Left ventricle myocardium superior (tissue), 1 donor: ENCODE measurements around the gene SLC22A23. TPM values are rescaled to one million over a fixed set of nuclear protein-coding genes. Genes with fewer than 3 reads are reported as not detected.

Experiments used
- ATAC-seq: fragments of 200-7000 bp; cut with Tn5 transposase; one replicate; pipeline ENCODE4 v1.9.1; 2020; ENCODE audit warnings: mild to moderate bottlenecking, moderate library complexity
- DNase-seq: peaks from one replicate; pipeline ENCODE4 v3.0.0-alpha.2; 2020
- intact Hi-C: fragments of 100-400 bp; cut with micrococcal nuclease; formaldehyde crosslinking; loops from one replicate; pipeline ENCODE4 v1.11.0; 2022
- total RNA-seq: library from RNA; stranded (reverse); fragmentation: NEBNext Ultra II Directional; extraction: Animal tissue kit (Norgen Biotek cat#: 25700); gene quantifications from one replicate; pipeline ENCODE4 v1.2.1, GENCODE V29; 2021
- donor health status: DM: no; HTN: yes; CAD: no; lungs with severe emphysema.

The SLC22A23 gene
- total RNA-seq, 1 donor from 2014 or later: 7.1 TPM

DNA sequence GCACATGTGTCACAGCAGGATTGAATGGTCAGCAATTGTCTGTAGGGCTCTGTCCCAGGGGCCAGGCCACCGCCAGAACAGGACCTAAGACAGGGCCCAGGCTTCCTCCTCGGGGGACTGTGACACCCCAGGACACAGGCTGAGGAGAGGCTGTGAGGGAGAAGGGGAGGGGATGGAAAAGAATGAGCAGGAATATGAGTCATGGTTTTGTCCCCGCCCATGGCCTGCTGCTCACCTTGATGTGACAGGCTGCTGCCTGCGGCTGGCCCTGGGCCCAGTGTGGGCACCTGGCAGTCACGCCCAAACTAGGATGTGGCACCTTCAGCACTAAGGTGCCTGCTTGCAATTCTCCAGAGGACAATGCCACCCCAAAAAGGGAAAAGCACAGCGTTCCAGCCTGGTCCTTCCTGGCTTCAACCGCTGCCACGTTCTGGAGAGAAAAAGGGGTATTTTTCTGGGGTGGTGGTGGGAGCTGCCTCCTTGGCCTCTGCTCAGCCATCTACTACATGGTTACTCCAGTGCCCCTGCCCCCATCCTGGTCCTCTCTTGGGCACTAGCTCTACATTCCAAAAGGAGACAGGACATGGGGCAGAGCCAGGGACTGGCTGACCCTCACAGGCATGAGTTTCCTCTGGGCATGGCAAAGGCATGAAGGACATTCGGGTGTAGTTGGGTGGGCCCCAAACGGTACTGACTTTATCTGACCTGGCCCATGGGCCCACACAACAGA, 93.4 kb downstream of the SLC22A23 start:
- ATAC-seq: peak; percentile 75
- DNase-seq: no peak
- intact Hi-C loops: no loop called here

DNA sequence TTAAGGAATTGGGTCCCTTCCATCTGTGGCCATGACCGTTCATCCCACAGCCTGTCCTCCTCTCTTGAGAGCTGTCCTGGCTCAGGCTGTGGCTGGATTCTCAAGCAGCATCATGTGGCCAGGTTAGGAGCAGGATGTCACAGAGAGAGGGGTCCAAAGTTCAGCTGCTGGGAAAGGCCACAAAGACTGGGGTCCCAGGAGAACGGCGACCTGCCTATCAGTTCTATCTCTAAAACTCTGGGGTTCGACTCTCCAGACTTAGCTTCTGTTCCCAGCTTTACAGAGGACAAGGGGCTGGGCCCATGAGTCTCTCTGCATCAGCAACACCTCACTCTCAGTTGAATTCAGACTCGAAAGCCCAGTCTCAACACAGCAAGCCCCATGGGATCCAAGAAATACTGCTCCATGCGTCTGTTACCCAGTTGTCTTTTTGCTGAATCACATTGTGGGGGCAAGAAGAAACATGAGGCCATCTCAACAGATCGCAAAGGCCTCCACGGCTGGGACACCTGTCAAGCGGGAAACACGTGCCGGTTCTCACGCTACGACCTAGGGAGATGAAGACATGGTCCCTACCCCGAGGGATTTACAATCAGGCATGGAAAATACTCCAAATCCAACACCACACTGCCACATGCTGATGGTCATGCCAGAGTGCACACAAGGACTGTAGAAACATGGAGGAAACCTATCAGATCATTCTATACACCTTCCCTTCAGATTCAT, 95.4 kb downstream of the SLC22A23 start:
- intact Hi-C loops: no loop called here
- DNase-seq: no peak
- no peak for ATAC-seq

DNA sequence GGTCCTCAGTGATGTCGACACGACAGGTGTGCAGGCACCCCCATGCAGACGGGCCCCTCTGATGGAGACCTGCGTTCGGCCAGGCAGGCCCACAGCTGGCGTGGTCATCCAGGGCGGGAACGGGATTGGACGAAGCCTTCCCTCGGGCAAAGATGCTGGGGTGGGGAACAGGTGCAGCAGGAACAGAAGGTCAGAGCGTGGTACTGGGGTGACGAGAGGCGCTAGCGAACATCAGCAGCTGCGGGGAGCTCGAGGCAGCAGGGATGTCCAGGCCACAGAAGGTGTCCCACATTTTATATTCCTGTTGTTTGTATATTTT, 96.2 kb downstream of the SLC22A23 start:
- intact Hi-C loops: no loop called here
- DNase-seq: no peak
- no peak for ATAC-seq

DNA sequence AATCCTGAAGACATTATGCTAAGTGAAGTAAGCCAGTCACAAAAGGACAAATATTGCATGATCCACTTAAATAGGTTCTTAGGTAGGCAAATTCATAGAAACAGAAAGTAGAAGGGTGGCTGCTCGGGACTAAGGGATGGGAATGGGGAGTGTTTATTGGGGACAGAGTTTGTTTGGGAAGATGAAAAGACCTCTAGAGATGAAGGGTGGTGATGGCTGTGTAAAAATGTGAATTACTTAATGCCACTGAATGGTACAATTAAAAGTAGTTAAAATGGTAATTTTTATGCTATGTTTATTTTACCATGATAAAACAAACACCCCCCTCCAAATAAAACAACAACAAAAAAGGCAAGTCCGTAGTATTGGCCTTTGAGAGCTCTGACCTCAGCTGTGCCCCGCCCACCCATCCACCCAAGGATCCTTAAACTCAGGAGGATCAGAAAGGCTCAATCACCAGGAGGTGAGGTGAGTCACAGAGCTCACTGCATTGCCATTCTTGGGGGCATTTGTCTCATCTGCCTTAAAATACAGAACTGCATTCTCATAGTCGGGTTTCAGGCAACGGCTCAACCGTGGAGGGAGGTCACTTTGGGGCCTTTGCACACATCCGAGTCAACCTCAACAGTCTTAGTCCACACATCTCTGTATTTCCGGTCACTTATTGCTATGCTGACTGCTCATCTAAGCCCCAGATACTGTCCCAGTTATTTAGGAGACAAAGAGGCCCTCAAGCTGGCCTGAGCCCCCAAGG, 96.7 kb downstream of the SLC22A23 start:
- ATAC-seq: no peak
- intact Hi-C loops: no loop called here
- no peak for DNase-seq

- no peak for DNase-seq
- no peak for ATAC-seq
- intact Hi-C loops: no loop called here
These were observed 97.6 kb downstream of the SLC22A23 start for GRCh38 chr6:3359101-3359752.

DNA sequence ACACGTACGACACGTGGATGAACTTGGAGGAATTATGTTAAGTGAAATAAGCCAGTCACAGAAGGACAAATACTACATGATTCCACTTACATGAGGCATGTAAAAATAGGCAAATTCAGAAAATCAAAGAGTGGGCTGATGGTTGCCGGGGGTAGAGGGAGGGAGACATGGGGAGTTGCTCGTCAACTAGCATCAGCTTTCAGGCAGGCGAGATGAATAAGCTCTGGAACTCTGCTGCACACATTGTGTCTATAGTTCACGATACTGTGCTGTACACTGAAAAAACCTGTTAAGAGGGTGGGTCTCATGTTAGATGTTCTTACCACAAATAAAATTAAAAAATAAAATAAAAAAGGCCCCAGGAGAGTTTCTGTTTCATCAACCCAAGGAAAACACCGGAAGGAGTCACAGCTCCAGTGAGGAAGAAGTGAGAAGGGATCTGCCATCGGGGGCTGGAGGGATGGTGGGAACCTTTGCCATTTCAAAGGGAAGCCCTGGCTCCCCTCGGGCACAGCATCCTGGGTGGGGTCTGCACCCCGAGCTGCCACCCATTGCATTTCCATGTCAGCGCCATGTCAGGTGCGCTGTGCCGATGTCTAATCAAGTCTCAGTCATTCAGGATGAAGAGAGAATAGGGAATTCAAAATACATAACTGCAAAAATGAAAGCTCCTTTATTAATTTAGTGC, 98.3 kb downstream of the SLC22A23 start:
- intact Hi-C loops: no loop called here

DNA sequence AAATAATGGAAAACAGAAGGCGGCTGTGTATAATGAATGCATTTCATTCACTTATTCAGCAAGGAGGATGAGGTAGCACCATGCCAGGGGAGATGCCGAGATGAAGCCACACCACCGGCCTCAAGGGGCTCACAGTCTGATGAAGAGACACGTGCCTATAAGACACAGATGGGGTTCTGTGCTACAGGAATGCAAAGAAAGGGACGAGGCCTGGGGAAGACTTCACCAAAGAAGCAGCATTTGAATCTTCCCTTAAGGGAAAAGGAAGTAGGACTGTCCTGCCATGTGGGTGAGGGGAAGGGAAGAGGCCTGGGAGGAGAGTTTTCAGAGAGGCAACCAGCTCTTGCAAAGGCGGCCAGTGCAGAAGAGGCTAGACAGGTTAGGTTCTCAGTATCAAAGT, 99.2 kb downstream of the SLC22A23 start:
- DNase-seq: no peak
- no peak for ATAC-seq
- intact Hi-C loops: no loop called here

More for the DNA sequence above, 98.3 kb downstream of the SLC22A23 start:
- DNase-seq (no peak), ATAC-seq (no peak)

DNA sequence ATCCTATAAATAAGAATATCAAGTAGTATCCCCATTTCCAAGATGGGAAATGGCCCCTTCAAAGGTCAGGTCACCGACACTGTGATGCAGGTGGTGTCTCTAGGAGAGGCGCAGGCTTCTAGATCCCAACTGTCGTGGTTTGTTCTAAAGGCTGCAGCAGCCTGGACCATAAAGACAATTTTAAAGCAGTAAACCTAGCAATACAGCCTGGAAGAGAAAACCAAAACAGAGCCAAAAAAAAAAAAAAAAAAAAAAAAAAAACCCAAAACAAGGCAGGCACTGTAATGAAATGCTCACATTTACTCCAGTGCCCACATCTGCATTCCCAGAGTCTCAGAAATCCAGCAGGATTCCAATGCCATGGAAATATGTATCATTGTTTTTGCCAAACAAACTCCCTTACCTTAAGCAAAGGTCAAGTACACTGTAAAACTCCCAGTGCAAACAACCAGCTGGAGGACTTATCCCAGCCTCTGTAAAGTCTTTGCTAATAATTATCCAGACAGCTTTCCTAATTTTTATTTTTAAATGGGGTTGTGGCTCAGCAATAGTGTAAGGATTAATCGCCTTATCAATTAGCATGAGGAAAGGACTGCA, 99.9 kb downstream of the SLC22A23 start:
- intact Hi-C loops: no loop called here
- DNase-seq (no peak), ATAC-seq (peak; percentile 11)

- DNase-seq: peak; percentile 68
These were observed 100.6 kb downstream of the SLC22A23 start for GRCh38 chr6:3356056-3356823.

GRCh38 chr6:3355358-3356055, 101.3 kb downstream of the SLC22A23 start:
- intact Hi-C loops: no loop called here
- ATAC-seq (peak; percentile 61), DNase-seq (peak; percentile 52)

More at GRCh38 chr6:3356056-3356823, 100.6 kb downstream of the SLC22A23 start:
- intact Hi-C loops: no loop called here
- peak; percentile 81 for ATAC-seq

- intact Hi-C loops: no loop called here
- no peak for DNase-seq
- ATAC-seq: no peak
These were observed 101.9 kb downstream of the SLC22A23 start for GRCh38 chr6:3355011-3355357.

DNA sequence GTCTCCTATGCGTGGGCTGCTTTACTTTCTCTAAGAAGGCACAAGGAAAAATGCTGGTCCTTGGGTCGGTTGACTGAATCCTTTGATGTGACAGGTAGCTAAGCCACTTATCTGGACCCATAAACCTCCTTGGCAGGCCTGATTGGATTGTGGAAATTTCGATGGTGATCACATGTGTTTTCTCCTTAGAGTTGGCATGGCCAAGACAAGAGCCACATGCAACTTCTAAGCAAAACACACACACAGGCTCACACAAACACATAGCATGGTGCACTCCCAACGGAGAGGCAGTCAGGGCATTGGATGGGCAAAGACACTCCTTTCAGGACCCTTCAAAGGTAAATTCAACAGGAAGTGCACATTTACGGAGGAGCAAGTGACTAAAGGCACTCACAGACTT, 102.9 kb downstream of the SLC22A23 start:
- ATAC-seq (no peak), DNase-seq (no peak)
- intact Hi-C loops: no loop called here

DNA sequence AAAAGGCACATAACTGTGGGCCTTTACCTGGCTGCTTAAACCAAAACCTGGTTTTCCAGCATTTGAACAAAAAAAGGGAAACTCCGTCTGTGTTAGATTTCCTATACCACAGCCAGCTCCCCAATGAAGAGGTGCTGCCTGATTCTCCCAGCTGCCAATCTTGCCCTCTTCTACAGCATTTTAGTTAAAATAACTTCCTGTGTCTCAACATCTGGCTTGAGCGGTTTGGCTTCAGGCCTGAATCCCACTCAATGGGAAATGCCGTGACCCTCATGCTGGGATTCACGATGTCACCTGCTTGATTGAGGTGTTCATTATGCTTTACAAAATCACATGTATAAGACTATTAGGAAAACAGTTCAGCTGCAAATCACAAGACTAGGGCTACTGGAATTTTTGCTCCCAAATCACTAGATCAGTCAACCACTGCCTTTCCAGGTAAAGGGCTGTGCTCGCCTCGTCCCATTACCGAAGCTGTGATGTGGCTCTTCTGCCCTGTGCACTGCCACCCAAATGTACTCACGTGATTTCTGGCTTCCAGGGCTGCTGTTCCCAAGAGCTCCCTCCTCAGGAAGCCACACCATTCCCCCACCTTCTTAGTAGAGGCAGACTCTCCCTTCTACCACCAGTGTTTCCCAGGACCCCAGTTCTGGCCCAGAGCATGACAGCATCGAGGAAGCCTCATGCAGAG, 103.5 kb downstream of the SLC22A23 start:
- DNase-seq (no peak), ATAC-seq (no peak)
- intact Hi-C loops: no loop called here

GRCh38 chr6:3352678-3353077, 104.2 kb downstream of the SLC22A23 start:
- DNase-seq (no peak), ATAC-seq (no peak)
- intact Hi-C loops: no loop called here

DNA sequence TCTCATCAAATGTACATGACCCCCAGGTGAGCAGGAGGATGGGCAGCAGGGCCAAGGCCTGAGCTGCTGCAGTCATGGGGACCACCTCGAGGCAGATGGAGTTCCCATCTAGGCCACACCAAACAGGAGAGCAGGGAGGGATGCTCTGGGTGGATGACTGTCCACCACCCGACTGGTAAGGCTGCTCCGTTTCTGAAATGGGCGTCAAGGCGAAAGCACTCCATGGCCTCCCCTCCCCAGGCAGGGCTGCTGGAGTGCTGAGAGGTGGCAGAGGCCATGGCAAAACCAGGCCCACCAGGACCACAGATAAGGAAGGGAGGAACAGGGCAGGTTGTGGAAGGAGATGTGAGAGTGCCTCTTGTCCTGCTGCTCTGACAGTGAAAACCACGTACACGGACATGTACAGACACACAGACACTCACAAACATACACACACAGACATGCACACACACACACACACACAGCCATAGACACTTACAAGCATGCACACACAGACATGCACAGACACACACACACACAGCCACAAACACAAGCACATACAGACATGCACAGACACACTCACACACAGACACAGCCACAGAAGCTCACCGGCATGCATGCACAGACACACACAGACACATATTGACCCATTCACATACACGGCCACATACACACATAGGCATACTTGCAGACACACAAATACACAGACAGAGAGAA, 104.9 kb downstream of the SLC22A23 start:
- ATAC-seq (no peak), DNase-seq (no peak)
- intact Hi-C loops: no loop called here

GRCh38 chr6:3351105-3351676, 105.7 kb downstream of the SLC22A23 start:
- DNase-seq (no peak), ATAC-seq (no peak)
- intact Hi-C loops: no loop called here
